Caco-2 (cell line): Measurements from ENCODE around the gene UNC45A. TPM values are rescaled to one million over a fixed set of nuclear protein-coding genes. Genes with fewer than 3 reads are reported as not detected.

Experiments used
- BruUV-seq: library from RNA; stranded (reverse); fragments of 400-500 nt; replicated peaks from 2 replicates; lab custom pipeline; 2021; lab: Mats Ljungman, UMichigan
- CTCF ChIA-PET: fragments of 300-600 bp; sonication (Branson Sonifier 250); formaldehyde crosslinking; loops from one replicate; lab custom pipeline; 2022; ENCODE audit warnings: antibody characterized with exemption; lab: Charles Lee
- POLR2A ChIA-PET: fragments of 300-600 bp; sonication (Branson Sonifier 250); formaldehyde crosslinking; loops from one replicate; lab custom pipeline; 2022; ENCODE audit warnings: antibody characterized with exemption; lab: Charles Lee
- DNase-seq, 2 experiments: peaks; one replicate each; pipeline versions ENCODE4 v3.0.0 to v3.0.0-alpha.2; 2020 to 2022
- H3K27me3 ChIP-seq: replicated peaks from 2 replicates; pipeline ENCODE4 v1.6.0; 2011; ENCODE audit warnings: low read length; ENCODE audit not compliant: control insufficient read depth, insufficient read depth
- H3K36me3 ChIP-seq: 2 replicates; pipeline ENCODE4 v1.5.1; 2011; ENCODE audit warnings: low read length; ENCODE audit not compliant: control insufficient read depth, insufficient read depth
- H3K4me1 ChIP-seq: fragments of 250-450 bp; sonication (Bioruptor Pico); 2 replicates; pipeline ENCODE4 v1.5.1; 2020; ENCODE audit warnings: mild to moderate bottlenecking
- H3K4me3 ChIP-seq: 2 replicates; pipeline ENCODE4 v1.5.1; 2011; ENCODE audit warnings: low read depth, mild to moderate bottlenecking, control low read depth, low read length
- H3K9me3 ChIP-seq: fragments of 250-450 bp; sonication (Bioruptor Pico); 2 replicates; pipeline ENCODE4 v1.5.1; 2020; ENCODE audit warnings: mild to moderate bottlenecking, moderate library complexity
- H3K27ac Mint-ChIP-seq: one replicate; pipeline ENCODE4 v1.8.0; 2022; ENCODE audit warnings: mixed read lengths; ENCODE audit not compliant: unreplicated experiment
- H3K27me3 Mint-ChIP-seq: one replicate; pipeline ENCODE4 v1.8.0; 2022; ENCODE audit warnings: mixed read lengths; ENCODE audit not compliant: insufficient read depth, unreplicated experiment
- H3K36me3 Mint-ChIP-seq: one replicate; pipeline ENCODE4 v1.8.0; 2022; ENCODE audit warnings: mild to moderate bottlenecking, mixed read lengths; ENCODE audit not compliant: insufficient read depth, unreplicated experiment
- H3K4me1 Mint-ChIP-seq: one replicate; pipeline ENCODE4 v1.8.0; 2022; ENCODE audit warnings: low read depth, mixed read lengths; ENCODE audit not compliant: unreplicated experiment
- H3K4me3 Mint-ChIP-seq: one replicate; pipeline ENCODE4 v1.8.0; 2022; ENCODE audit warnings: mild to moderate bottlenecking, moderate library complexity, mixed read lengths; ENCODE audit not compliant: unreplicated experiment
- H3K9me3 Mint-ChIP-seq: one replicate; pipeline ENCODE4 v1.8.0; 2022; ENCODE audit warnings: mixed read lengths; ENCODE audit not compliant: unreplicated experiment
- CTCF ChIP-seq, 2 experiments: fragments of 200-600 bp in 1 of 2; IDR thresholded peaks; 1 replicate in 1 of 2; 2 replicates in 1 of 2; pipeline versions ENCODE4 v1.5.1 to v1.8.0; 2011 to 2022; ENCODE audit warnings: antibody characterized with exemption in 1 of 2, control low read depth in 1 of 2, inconsistent platforms in 1 of 2, low read depth in 1 of 2, low read length in 1 of 2, mild to moderate bottlenecking in 1 of 2, moderate library complexity in 1 of 2; ENCODE audit not compliant: insufficient read depth in 1 of 2, severe bottlenecking in 1 of 2, unreplicated experiment in 1 of 2
- intact Hi-C: fragments of 100-400 bp; cut with micrococcal nuclease; formaldehyde crosslinking; loops from one replicate; pipeline ENCODE4 v1.10.0; 2022; ENCODE audit not compliant: unreplicated experiment
- total RNA-seq: library from RNA; stranded (reverse); gene quantifications from 2 replicates; pipeline ENCODE4 v1.2.3, GENCODE V29; 2022

UNC45A gene
- total RNA-seq, 1 experiment from 2014 or later, result 62.6 TPM

- DNase-seq, result no peak
- peaks cover 1% of the 10 kb centered on the region; the same call in 1 of the 2 replicates for H3K36me3 ChIP-seq
- BruUV-seq, result no TSS peak
- TF ChIP-seq CTCF (IDR thresholded peaks at IDR 0.05; ENCODE audit: insufficient read depth in 1 of 2, low read depth in 1 of 2, low read length in 1 of 2, severe bottlenecking in 1 of 2, unreplicated experiment in 1 of 2), result no peak
- CTCF ChIA-PET, result no interaction called here
- Mint-ChIP-seq H3K36me3 (peaks cover 49% of the 10 kb centered on the region), H3K27ac (no peak overlapping the region), H3K9me3 (no peaks in the 10 kb centered on the region), H3K4me3 (no peak overlapping the region), H3K4me1 (no peaks in the 10 kb centered on the region), H3K27me3 (no peaks in the 10 kb centered on the region)
- no peaks in the 10 kb centered on the region for H3K4me1 ChIP-seq
- no peaks in the 10 kb centered on the region for H3K9me3 ChIP-seq
- intact Hi-C loops, result no loop called here
- H3K27me3 ChIP-seq, result no peaks in the 10 kb centered on the region
- POLR2A ChIA-PET, result no interaction called here
- H3K4me3 ChIP-seq, result no peak overlapping the region
Observed at GRCh38 chr15:90946941-90947576, 12.0 kb downstream of the UNC45A start.

- Mint-ChIP-seq H3K9me3 (no peaks in the 10 kb centered on the region), H3K4me3 (no peak overlapping the region), H3K27ac (no peak overlapping the region), H3K36me3 (peaks cover 49% of the 10 kb centered on the region), H3K27me3 (no peaks in the 10 kb centered on the region), H3K4me1 (no peaks in the 10 kb centered on the region)
- no TSS peak for BruUV-seq
- POLR2A ChIA-PET, result no interaction called here
- intact Hi-C loops, result no loop called here
- Histone ChIP-seq H3K4me1 (no peaks in the 10 kb centered on the region), H3K9me3 (no peaks in the 10 kb centered on the region), H3K4me3 (no peak overlapping the region), H3K36me3 (peaks cover 1% of the 10 kb centered on the region; the same call in 1 of the 2 replicates), H3K27me3 (no peaks in the 10 kb centered on the region)
- CTCF ChIA-PET, result no interaction called here
- no peak for TF ChIP-seq CTCF (IDR thresholded peaks at IDR 0.05; ENCODE audit: insufficient read depth in 1 of 2, low read depth in 1 of 2, low read length in 1 of 2, severe bottlenecking in 1 of 2, unreplicated experiment in 1 of 2)
- DNase-seq, result no peak
Observed at GRCh38 chr15:90947577-90948357, 12.7 kb downstream of the UNC45A start.

GRCh38 chr15:90948506-90948905 lies 13.4 kb downstream of the UNC45A start:
- H3K27me3 Mint-ChIP-seq, result no peaks in the 10 kb centered on the region
- peaks cover 1% of the 10 kb centered on the region; the same call in 1 of the 2 replicates for H3K36me3 ChIP-seq
- H3K4me3 ChIP-seq, result no peak overlapping the region
- H3K9me3 Mint-ChIP-seq, result no peaks in the 10 kb centered on the region
- H3K4me1 Mint-ChIP-seq, result peaks cover 2% of the 10 kb centered on the region
- no peaks in the 10 kb centered on the region for H3K4me1 ChIP-seq
- H3K4me3 Mint-ChIP-seq, result no peak overlapping the region
- H3K27ac Mint-ChIP-seq, result no peak overlapping the region
- no peaks in the 10 kb centered on the region for H3K9me3 ChIP-seq
- BruUV-seq, result no TSS peak
- H3K27me3 ChIP-seq, result no peaks in the 10 kb centered on the region
- intact Hi-C loops, result no loop called here
- no peak for TF ChIP-seq CTCF (IDR thresholded peaks at IDR 0.05; ENCODE audit: insufficient read depth in 1 of 2, low read depth in 1 of 2, low read length in 1 of 2, severe bottlenecking in 1 of 2, unreplicated experiment in 1 of 2)
- no peak for DNase-seq
- ChIA-PET CTCF (no interaction called here), POLR2A (no interaction called here)
- peaks cover 52% of the 10 kb centered on the region for H3K36me3 Mint-ChIP-seq
